GM23338 (cell line): Measurements from ENCODE around the gene MON1B. TPM values are rescaled to one million over a fixed set of nuclear protein-coding genes. Genes with fewer than 3 reads are reported as not detected.

Experiments
- ATAC-seq: fragments of 200-7000 bp; cut with Tn5 transposase; 3 replicates; pipeline ENCODE4 v1.9.1; 2020
- DNase-seq: peaks from one replicate; pipeline ENCODE4 v3.0.0-alpha.2; 2015; ENCODE audit warnings: low spot score
- H2AFZ ChIP-seq: fragments of 200-600 bp; sonication (generic); 2 replicates; pipeline ENCODE4 v1.8.0; 2016; ENCODE audit warnings: antibody characterized with exemption, mild to moderate bottlenecking, moderate library complexity
- H3F3A ChIP-seq: fragments of 200-600 bp; sonication (generic); replicated peaks from 2 replicates; pipeline ENCODE4 v1.8.0; 2017; ENCODE audit warnings: antibody characterized with exemption, mixed run types, low read depth
- H3K27ac ChIP-seq: fragments of 200-600 bp; sonication (generic); 2 replicates; pipeline ENCODE4 v1.6.1; 2016; ENCODE audit warnings: low read depth
- H3K27me3 ChIP-seq: fragments of 200-600 bp; sonication (generic); 2 replicates; pipeline ENCODE4 v1.8.0; 2016; ENCODE audit warnings: mild to moderate bottlenecking, mixed run types, moderate library complexity; ENCODE audit not compliant: insufficient read depth
- H3K36me3 ChIP-seq: fragments of 200-600 bp; sonication (generic); 2 replicates; pipeline ENCODE4 v1.8.0; 2016; ENCODE audit warnings: mild to moderate bottlenecking; ENCODE audit not compliant: insufficient read depth
- H3K4me1 ChIP-seq: fragments of 200-600 bp; sonication (generic); 2 replicates; pipeline ENCODE4 v1.8.0; 2016; ENCODE audit warnings: mild to moderate bottlenecking, moderate library complexity; ENCODE audit not compliant: insufficient read depth
- H3K4me2 ChIP-seq: fragments of 200-600 bp; sonication (generic); 2 replicates; pipeline ENCODE4 v1.7.1; 2017; ENCODE audit warnings: mixed run types
- H3K4me3 ChIP-seq: fragments of 200-600 bp; sonication (generic); 2 replicates; pipeline ENCODE4 v1.6.1; 2016; ENCODE audit warnings: mixed run types
- H3K79me2 ChIP-seq: fragments of 200-600 bp; sonication (generic); replicated peaks from 2 replicates; pipeline ENCODE4 v1.8.0; 2017; ENCODE audit warnings: mild to moderate bottlenecking; ENCODE audit not compliant: insufficient read depth
- H3K9me2 ChIP-seq: fragments of 200-600 bp; sonication (generic); 2 replicates; pipeline ENCODE4 v1.8.0; 2017; ENCODE audit not compliant: insufficient read depth
- H4K20me1 ChIP-seq: fragments of 200-600 bp; sonication (generic); replicated peaks from 2 replicates; pipeline ENCODE4 v1.8.0; 2017; ENCODE audit warnings: mild to moderate bottlenecking; ENCODE audit not compliant: insufficient read depth
- H3K27ac Mint-ChIP-seq: 2 replicates; pipeline ENCODE4 v1.8.0; 2020; ENCODE audit warnings: inconsistent platforms, mild to moderate bottlenecking, moderate library complexity, mixed read lengths
- H3K27me3 Mint-ChIP-seq: 3 replicates; pipeline ENCODE4 v1.8.0; 2022; ENCODE audit warnings: low read depth, mild to moderate bottlenecking, moderate library complexity, mixed read lengths, inconsistent platforms; ENCODE audit not compliant: insufficient read depth, poor library complexity
- H3K36me3 Mint-ChIP-seq: 3 replicates; pipeline ENCODE4 v1.8.0; 2021; ENCODE audit warnings: low read depth, mild to moderate bottlenecking, inconsistent platforms, moderate library complexity, mixed read lengths
- H3K4me1 Mint-ChIP-seq: 3 replicates; pipeline ENCODE4 v1.8.0; 2020; ENCODE audit warnings: mild to moderate bottlenecking, inconsistent platforms, mixed read lengths
- H3K4me3 Mint-ChIP-seq: 3 replicates; pipeline ENCODE4 v1.8.0; 2021; ENCODE audit warnings: moderate library complexity, mild to moderate bottlenecking, inconsistent platforms, mixed read lengths
- H3K9me3 Mint-ChIP-seq: 3 replicates; pipeline ENCODE4 v1.8.0; 2020; ENCODE audit warnings: moderate library complexity, mild to moderate bottlenecking, inconsistent platforms, mixed read lengths
- CREB1 ChIP-seq: fragments of 250-450 bp; sonication (Bioruptor Pico); IDR thresholded peaks from 2 replicates; pipeline ENCODE4 v1.5.0; 2020; ENCODE audit warnings: low read depth, mild to moderate bottlenecking, moderate library complexity
- CTCF ChIP-seq, 2 experiments: fragments of 200-600 bp in 1 of 2; sonication (generic) in 1 of 2; conservative IDR thresholded peaks; 2 replicates each; pipeline versions ENCODE4 v1.5.1 to v1.6.1; 2016 to 2017; ENCODE audit warnings: antibody characterized with exemption in 2 of 2, low read depth in 2 of 2, mild to moderate bottlenecking in 2 of 2, moderate library complexity in 1 of 2
- ETS1 ChIP-seq: IDR thresholded peaks from 2 replicates; pipeline ENCODE4 v1.6.1; 2016; ENCODE audit warnings: antibody characterized with exemption
- EZH2 ChIP-seq: fragments of 200-600 bp; sonication (generic); IDR thresholded peaks from one replicate; pipeline ENCODE4 v1.8.0; 2017; ENCODE audit warnings: antibody characterized with exemption, mild to moderate bottlenecking, low read depth; ENCODE audit not compliant: unreplicated experiment
- EZH2phosphoT487 ChIP-seq: fragments of 200-600 bp; sonication (generic); IDR thresholded peaks from one replicate; pipeline ENCODE4 v1.8.1; 2018; ENCODE audit warnings: antibody characterized with exemption; ENCODE audit not compliant: unreplicated experiment
- JUNB ChIP-seq: IDR thresholded peaks from one replicate; pipeline ENCODE4 v1.6.1; 2016; ENCODE audit warnings: antibody characterized with exemption; ENCODE audit not compliant: unreplicated experiment
- NANOG ChIP-seq: IDR thresholded peaks from 2 replicates; pipeline ENCODE4 v1.6.1; 2016; ENCODE audit warnings: antibody characterized with exemption, borderline replicate concordance
- POLR2AphosphoS5 ChIP-seq: IDR thresholded peaks from 2 replicates; pipeline ENCODE4 v1.6.1; 2016; ENCODE audit warnings: antibody characterized with exemption, low read depth
- STAT1 ChIP-seq: IDR thresholded peaks from one replicate; pipeline ENCODE4 v1.6.1; 2016; ENCODE audit warnings: antibody characterized with exemption; ENCODE audit not compliant: unreplicated experiment
- ZNF114 ChIP-seq: fragments of 250-450 bp; sonication (Bioruptor Pico); IDR thresholded peaks from 2 replicates; pipeline ENCODE4 v1.5.0; 2020; ENCODE audit warnings: mild to moderate bottlenecking, moderate library complexity
- ZNF331 ChIP-seq: fragments of 250-450 bp; sonication (Bioruptor Pico); IDR thresholded peaks from 2 replicates; pipeline ENCODE4 v1.5.0; 2020; ENCODE audit warnings: low read depth, mild to moderate bottlenecking, moderate library complexity
- ZNF462 ChIP-seq: fragments of 250-450 bp; sonication (Bioruptor Pico); IDR thresholded peaks from 2 replicates; pipeline ENCODE4 v1.5.0; 2020; ENCODE audit warnings: mild to moderate bottlenecking, moderate library complexity
- polyA plus RNA-seq: library from polyadenylated mRNA; unstranded; fragments of >200 nt; fragmentation: Nextera tagmentation; extraction: Ambion mirVana; gene quantifications from 2 replicates; pipeline ENCODE4 v1.2.1, GENCODE V29; 2016
- total RNA-seq: library from RNA; depleted of rRNA; stranded (reverse); fragments of >200 nt; shearing (Covaris generic); gene quantifications from 2 replicates; pipeline ENCODE4 v1.2.3, GENCODE V29; 2014
- TF ChIP-seq, protein P1 (sequence below): IDR thresholded peaks from one replicate; pipeline ENCODE4 v1.6.1; 2018; ENCODE audit warnings: antibody characterized with exemption; ENCODE audit not compliant: unreplicated experiment

The MON1B gene
- total and polyA plus RNA-seq, 2 experiments from 2014 or later, result 9.7 to 30.2 TPM

- no peak for ATAC-seq
- H3K9me2 ChIP-seq, result no peaks in the 10 kb centered on the region
- H3K36me3 Mint-ChIP-seq, result peaks cover 43% of the 10 kb centered on the region
- peaks cover 2% of the 10 kb centered on the region; the same call in 2 of the 3 replicates for H3K9me3 Mint-ChIP-seq
- no peak overlapping the region for H3K4me3 ChIP-seq
- no peak overlapping the region for H3K4me2 ChIP-seq
- no peak overlapping the region for H3K4me3 Mint-ChIP-seq
- H3K79me2 ChIP-seq, result peaks cover 20% of the 10 kb centered on the region
- H4K20me1 ChIP-seq, result no peaks in the 10 kb centered on the region; the same call in 1 of the 2 replicates
- peaks cover 6% of the 10 kb centered on the region; the same call in 1 of the 2 replicates for H3K36me3 ChIP-seq
- no peak overlapping the region for H3K27ac Mint-ChIP-seq
- DNase-seq, result no peak
- no peaks in the 10 kb centered on the region for H3F3A ChIP-seq
- H3K27ac ChIP-seq, result no peak overlapping the region
- H2AFZ ChIP-seq, result no peak overlapping the region
- peaks cover 14% of the 10 kb centered on the region for H3K4me1 Mint-ChIP-seq
- H3K4me1 ChIP-seq, result peaks cover 13% of the 10 kb centered on the region; the same call in 1 of the 2 replicates
- H3K27me3 Mint-ChIP-seq, result peaks cover 10% of the 10 kb centered on the region
- no peak for TF ChIP-seq STAT1
- TF ChIP-seq ZNF114, result no peak
- no peak for TF ChIP-seq CREB1 (CRISPR knock-in tag)
- no peak for TF ChIP-seq ETS1
- no peak for TF ChIP-seq CTCF (conservative IDR thresholded peaks at IDR 0.05; ENCODE audit: low read depth in 2 of 2)
- no peak for TF ChIP-seq JUNB
- TF ChIP-seq EZH2phosphoT487, result no peak
- no peak for TF ChIP-seq NANOG
- TF ChIP-seq, protein P1, sequence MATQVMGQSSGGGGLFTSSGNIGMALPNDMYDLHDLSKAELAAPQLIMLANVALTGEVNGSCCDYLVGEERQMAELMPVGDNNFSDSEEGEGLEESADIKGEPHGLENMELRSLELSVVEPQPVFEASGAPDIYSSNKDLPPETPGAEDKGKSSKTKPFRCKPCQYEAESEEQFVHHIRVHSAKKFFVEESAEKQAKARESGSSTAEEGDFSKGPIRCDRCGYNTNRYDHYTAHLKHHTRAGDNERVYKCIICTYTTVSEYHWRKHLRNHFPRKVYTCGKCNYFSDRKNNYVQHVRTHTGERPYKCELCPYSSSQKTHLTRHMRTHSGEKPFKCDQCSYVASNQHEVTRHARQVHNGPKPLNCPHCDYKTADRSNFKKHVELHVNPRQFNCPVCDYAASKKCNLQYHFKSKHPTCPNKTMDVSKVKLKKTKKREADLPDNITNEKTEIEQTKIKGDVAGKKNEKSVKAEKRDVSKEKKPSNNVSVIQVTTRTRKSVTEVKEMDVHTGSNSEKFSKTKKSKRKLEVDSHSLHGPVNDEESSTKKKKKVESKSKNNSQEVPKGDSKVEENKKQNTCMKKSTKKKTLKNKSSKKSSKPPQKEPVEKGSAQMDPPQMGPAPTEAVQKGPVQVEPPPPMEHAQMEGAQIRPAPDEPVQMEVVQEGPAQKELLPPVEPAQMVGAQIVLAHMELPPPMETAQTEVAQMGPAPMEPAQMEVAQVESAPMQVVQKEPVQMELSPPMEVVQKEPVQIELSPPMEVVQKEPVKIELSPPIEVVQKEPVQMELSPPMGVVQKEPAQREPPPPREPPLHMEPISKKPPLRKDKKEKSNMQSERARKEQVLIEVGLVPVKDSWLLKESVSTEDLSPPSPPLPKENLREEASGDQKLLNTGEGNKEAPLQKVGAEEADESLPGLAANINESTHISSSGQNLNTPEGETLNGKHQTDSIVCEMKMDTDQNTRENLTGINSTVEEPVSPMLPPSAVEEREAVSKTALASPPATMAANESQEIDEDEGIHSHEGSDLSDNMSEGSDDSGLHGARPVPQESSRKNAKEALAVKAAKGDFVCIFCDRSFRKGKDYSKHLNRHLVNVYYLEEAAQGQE, result no peak
- no peak for TF ChIP-seq ZNF331
- no peak for TF ChIP-seq ZNF462 (CRISPR knock-in tag)
- no peak for TF ChIP-seq POLR2AphosphoS5
- no peak for TF ChIP-seq EZH2
- no peaks in the 10 kb centered on the region for H3K27me3 ChIP-seq
These were observed 4.4 kb downstream of the MON1B start for GRCh38 chr16:77195411-77195810.
